Measurements from ENCODE around the gene FAM43A. TPM values are rescaled to one million over a fixed set of nuclear protein-coding genes. Genes with fewer than 3 reads are reported as not detected.

The FAM43A gene
- polyA plus RNA-seq, 1 experiment: 14.6 TPM

- H3K36me3 ChIP-seq (ENCODE audit: control insufficient read depth, insufficient read depth, low read length): peaks cover 5% of the 10 kb centered on the region
- TF ChIP-seq CTCF (IDR thresholded peaks at IDR 0.05; ENCODE audit: insufficient read depth, low read depth, low read length): no peak
- DNase-seq (ENCODE audit: low read depth): no peak
- no peaks in the 10 kb centered on the region for H3K27me3 ChIP-seq (ENCODE audit: control insufficient read depth, insufficient read depth, low read length)
- CTCF ChIA-PET: interaction anchor here (1.1 to 1.2 kb wide), 2 partner anchors 16 to 439 kb away, joined by 3 to 4 read pairs; no protein-coding TSS in a partner anchor
- no peak overlapping the region for H3K4me3 ChIP-seq (ENCODE audit: low read depth, low read length)
- POLR2A ChIA-PET: no interaction called here
These were observed 18.3 kb upstream of the FAM43A start for GRCh38 chr3:194667363-194667762.

- ChIA-PET POLR2A (interaction anchor here (0.5 to 1.3 kb wide), 3 partner anchors 15 to 46 kb away, joined by 5 to 18 read pairs (median 9); no protein-coding TSS in a partner anchor), CTCF (interaction anchor here (0.6 to 5.6 kb wide), 27 partner anchors 11 to 774 kb away, joined by 3 to 97 read pairs (median 7); partner anchors contain the start of genes FAM43A and XXYLT1)
- TF ChIP-seq CTCF (IDR thresholded peaks at IDR 0.05; ENCODE audit: insufficient read depth, low read depth, low read length): peak; percentile 55
- H3K27me3 ChIP-seq (ENCODE audit: control insufficient read depth, insufficient read depth, low read length): peaks cover 6% of the 10 kb centered on the region
- peaks cover 1% of the 10 kb centered on the region; the same call in 1 of the 2 replicates for H3K36me3 ChIP-seq (ENCODE audit: control insufficient read depth, insufficient read depth, low read length)
- DNase-seq (ENCODE audit: low read depth): no peak
- H3K4me3 ChIP-seq (ENCODE audit: low read depth, low read length): peak overlapping the region; percentile 85
These were observed 14.2 kb upstream of the FAM43A start for GRCh38 chr3:194671511-194671899.

GRCh38 chr3:194671900-194672808, 13.5 kb upstream of the FAM43A start, which contains the start of gene LSG1:
Gene LSG1 (minus strand): TSS chr3:194672191. CDS start chr3:194672162, 29 bp downstream.
- POLR2A ChIA-PET: interaction anchor here (0.5 to 1.3 kb wide), 4 partner anchors 14 to 47 kb away, joined by 5 to 18 read pairs (median 7); no protein-coding TSS in a partner anchor
- no peak for TF ChIP-seq CTCF (IDR thresholded peaks at IDR 0.05; ENCODE audit: insufficient read depth, low read depth, low read length)
- CTCF ChIA-PET: interaction anchor here (0.5 to 5.6 kb wide), 37 partner anchors 9 to 850 kb away, joined by 3 to 97 read pairs (median 4); partner anchors contain the start of genes FAM43A and XXYLT1
- Histone ChIP-seq H3K27me3 (ENCODE audit: control insufficient read depth, insufficient read depth, low read length) (peaks cover 6% of the 10 kb centered on the region), H3K36me3 (ENCODE audit: control insufficient read depth, insufficient read depth, low read length) (no peaks in the 10 kb centered on the region; the same call in 1 of the 2 replicates), H3K4me3 (ENCODE audit: low read depth, low read length) (peak within 1 kb of the TSS; percentile 85)
- peak; percentile 62 for DNase-seq (ENCODE audit: low read depth)

- no peaks in the 10 kb centered on the region; the same call in 1 of the 2 replicates for H3K36me3 ChIP-seq (ENCODE audit: control insufficient read depth, insufficient read depth, low read length)
- DNase-seq (ENCODE audit: low read depth): no peak
- no peak for TF ChIP-seq CTCF (IDR thresholded peaks at IDR 0.05; ENCODE audit: insufficient read depth, low read depth, low read length)
- peaks cover 8% of the 10 kb centered on the region for H3K27me3 ChIP-seq (ENCODE audit: control insufficient read depth, insufficient read depth, low read length)
- peak overlapping the region; percentile 85 for H3K4me3 ChIP-seq (ENCODE audit: low read depth, low read length)
- CTCF ChIA-PET: interaction anchor here (0.5 to 5.6 kb wide), 20 partner anchors 9 to 849 kb away, joined by 3 to 97 read pairs (median 6); partner anchors contain the start of genes FAM43A and XXYLT1
- POLR2A ChIA-PET: interaction anchor here (1.3 kb wide), 1 partner anchor 13 kb away, joined by 5 read pairs; no protein-coding TSS in a partner anchor
These were observed 12.8 kb upstream of the FAM43A start for GRCh38 chr3:194672876-194673275.

GRCh38 chr3:194673761-194674160, 11.9 kb upstream of the FAM43A start:
- Histone ChIP-seq H3K27me3 (ENCODE audit: control insufficient read depth, insufficient read depth, low read length) (peaks cover 8% of the 10 kb centered on the region), H3K36me3 (ENCODE audit: control insufficient read depth, insufficient read depth, low read length) (no peaks in the 10 kb centered on the region), H3K4me3 (ENCODE audit: low read depth, low read length) (no peak overlapping the region)
- POLR2A ChIA-PET: no interaction called here
- TF ChIP-seq CTCF (IDR thresholded peaks at IDR 0.05; ENCODE audit: insufficient read depth, low read depth, low read length): no peak
- CTCF ChIA-PET: interaction anchor here (5.3 to 5.6 kb wide), 2 partner anchors 11 to 596 kb away, joined by 46 to 97 read pairs; partner anchors contain the start of genes FAM43A and XXYLT1
- DNase-seq (ENCODE audit: low read depth): no peak

Measured in BJ (cell line).